Measurements from ENCODE around the gene DEDD.

DEDD gene

DNA sequence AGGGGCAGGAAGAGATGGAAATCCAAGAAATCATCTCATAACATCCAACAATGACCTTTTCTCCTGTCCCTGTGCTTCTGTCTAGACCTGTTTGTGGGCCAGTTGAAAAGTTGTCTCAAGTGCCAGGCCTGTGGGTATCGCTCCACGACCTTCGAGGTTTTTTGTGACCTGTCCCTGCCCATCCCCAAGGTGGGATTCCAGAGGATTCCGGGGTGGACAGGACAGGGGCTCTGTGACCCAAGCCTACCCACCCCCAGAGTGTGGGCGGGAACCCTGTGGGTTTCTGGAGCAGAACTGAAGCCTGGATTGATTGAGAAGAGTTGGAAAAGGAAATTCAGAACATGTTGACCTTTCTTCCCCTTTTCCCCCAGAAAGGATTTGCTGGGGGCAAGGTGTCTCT, 31.3 kb upstream of the DEDD start:
- no peak for DNase-seq (ENCODE audit: low read depth, low spot score)

DNA sequence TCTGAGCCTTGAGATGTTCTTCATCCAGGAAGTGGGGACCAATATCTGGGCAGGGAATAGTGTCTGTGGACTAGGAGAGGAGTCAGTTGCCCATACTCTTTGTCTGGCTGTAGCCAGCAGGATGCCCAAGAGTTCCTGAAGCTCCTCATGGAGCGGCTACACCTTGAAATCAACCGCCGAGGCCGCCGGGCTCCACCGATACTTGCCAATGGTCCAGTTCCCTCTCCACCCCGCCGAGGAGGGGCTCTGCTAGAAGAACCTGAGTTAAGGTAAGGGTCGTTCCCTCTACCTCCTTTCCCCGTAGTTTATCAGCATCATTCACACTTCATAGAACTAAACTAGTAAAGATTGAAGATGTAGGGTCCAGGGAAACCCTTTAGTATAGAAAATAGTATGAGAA, 30.3 kb upstream of the DEDD start:
- no peak for DNase-seq (ENCODE audit: low read depth, low spot score)

DNA sequence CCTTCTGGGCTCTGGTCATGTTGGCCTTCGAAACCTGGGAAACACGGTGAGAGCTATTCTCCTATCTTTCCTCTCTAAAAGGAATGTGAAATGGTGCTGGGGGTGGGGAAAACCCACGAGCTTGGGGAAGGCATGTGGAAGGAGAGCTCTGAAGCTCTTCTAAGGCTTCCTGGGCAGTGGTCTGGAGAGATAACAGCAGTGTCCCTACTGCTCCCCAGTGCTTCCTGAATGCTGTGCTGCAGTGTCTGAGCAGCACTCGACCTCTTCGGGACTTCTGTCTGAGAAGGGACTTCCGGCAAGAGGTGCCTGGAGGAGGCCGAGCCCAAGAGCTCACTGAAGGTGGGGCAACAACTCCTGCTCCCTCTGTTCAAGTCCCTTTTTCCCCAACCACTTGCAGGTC, 29.6 kb upstream of the DEDD start:
- DNase-seq (ENCODE audit: low read depth, low spot score) = no peak

GRCh38 chr1:161161652-161162051, 29.2 kb upstream of the DEDD start:
- DNase-seq (ENCODE audit: low read depth, low spot score) = no peak

GRCh38 chr1:161160671-161161145, 28.2 kb upstream of the DEDD start:
- DNase-seq (ENCODE audit: low read depth, low spot score) = no peak

DNA sequence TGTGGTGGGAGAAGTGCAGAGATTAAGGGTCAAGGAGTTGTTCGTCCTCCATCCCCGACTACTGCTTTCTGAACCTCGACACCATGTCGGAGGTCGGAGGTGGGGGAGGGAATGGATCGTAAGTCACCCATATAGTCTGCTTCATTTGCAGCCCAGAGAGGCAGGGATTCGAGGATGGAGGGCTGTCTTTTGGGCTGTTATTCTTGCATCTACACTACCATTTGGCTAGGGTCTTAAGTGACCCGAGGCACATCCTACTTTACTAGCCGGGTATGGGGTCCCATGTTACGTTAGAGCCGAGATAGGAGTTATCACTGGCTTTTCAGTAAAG, 27.4 kb upstream of the DEDD start:
- no peak for DNase-seq (ENCODE audit: low read depth, low spot score)

DNA sequence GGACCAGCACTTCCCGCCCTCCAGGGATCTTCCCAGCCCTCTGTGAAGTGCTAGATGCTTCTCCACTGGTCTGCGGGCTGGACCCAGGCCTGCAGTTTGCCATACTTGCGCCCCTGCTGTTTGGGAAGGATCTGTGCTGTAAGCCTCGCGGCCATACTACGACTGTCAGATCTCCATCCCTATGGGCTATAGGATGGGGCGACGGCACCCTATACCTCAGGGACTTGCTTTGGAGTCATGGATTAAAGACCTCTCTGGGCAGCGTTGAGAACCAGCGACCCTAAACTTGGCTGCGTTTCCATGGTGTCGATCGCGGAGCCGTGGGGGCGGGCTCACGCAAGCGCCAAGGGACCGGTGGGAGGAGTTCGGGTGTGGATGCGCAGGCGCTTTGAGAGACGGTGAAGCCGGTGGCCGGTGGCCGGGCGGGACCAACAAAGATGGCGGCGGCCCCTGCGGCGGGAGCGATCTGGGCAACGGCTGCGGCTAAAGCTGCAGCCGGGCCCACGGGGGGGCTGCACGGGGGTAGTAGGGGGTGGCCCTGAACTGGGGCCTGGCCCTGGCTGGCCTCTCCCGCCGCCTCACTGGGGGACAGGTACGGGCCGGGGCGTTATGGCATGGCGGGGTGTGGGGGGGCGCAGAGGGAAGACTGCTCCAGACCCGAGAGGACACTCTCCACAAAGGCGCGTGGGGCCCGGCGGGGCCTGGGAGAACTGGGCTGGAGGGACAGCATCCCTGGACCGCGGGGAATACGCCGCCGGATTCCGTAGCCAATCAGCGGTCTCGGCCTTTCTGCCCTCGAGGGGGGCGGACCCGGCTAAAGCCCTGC, 26.8 kb upstream of the DEDD start, which contains the start of gene USP21:
USP21 (plus strand) TSS at position 414 of the 826 bp plus-strand sequence. CDS start 1,141 bp downstream, outside the sequence.
- DNase-seq (ENCODE audit: low read depth, low spot score) = peak; percentile 53

DNA sequence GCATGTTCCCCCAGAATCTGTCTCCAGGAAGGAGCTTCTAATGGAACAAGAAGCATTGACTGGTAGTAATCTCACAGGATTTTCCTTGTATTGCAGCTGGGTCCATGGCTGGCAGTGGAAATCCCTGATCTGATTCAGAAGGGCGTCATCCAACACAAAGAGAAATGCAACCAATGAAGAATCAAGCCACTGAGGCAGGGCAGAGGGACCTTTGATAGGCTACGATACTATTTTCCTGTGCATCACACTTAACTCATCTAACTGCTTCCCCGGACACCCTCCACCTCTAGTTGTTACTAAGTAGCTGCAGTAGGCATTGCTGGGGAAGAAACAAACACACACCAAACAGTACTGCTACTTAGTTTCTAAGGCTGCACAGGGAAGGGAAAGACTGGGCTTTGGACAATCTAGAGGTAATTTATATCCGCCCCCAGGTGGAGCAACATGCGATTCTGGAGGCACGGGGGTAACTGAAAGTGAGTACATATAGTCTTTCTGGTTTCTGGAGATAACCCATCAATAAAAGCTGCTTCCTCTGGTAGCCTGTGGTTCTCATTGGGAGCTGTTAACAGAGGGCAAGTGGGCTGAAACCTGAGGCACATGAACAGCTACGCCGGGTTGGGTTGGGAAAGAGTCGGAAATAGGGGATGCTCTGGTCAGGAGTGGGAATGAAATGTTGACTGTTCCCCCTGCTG, 26.0 kb upstream of the DEDD start:
- no peak for DNase-seq (ENCODE audit: low read depth, low spot score)

DNA sequence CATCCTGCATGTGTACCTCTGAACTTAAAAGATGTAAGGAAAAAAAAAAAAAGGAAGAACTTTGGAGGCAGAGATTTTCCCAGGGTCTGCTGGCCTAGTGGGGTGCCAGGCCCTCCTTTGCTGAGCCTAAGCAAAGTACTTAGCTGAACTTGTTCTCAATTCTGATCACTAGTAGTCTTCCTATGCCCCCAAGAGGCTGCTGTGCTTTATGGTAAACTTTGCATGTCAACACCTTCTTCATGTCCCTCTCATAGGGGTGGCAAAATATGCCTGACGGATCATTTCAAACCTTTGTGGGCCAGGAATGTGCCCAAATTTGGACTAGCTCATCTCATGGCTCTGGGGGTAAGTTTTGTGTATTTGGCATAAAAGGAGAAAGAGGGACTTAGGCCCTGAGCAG, 25.4 kb upstream of the DEDD start:
- DNase-seq (ENCODE audit: low read depth, low spot score) = no peak

DNA sequence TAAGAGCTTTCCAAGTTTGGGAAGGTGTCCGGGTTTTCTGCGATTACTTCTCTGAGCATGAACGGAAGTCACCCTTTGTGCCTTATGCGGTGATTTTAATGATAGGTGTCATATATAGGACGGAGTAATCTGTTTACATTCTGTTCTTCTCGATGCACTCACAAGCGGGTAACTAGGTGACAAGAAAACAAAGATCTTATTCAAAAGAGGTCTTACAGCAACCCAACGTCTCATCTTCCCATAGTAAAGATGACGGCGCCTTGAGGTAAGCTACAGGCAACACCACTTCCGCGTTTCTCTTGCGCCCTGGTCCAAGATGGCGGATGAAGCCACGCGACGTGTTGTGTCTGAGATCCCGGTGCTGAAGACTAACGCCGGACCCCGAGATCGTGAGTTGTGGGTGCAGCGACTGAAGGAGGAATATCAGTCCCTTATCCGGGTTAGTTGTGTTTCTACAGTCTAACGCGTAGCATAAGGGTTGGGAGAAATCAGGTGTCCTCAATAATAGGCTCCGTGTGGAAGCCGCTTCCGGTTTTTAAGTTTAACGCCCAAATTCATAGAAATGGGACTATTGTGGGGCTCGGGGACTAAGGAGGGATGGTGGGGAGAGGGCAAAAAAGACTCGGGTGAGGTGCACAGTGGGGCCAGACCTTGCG, 21.3 kb upstream of the DEDD start, which contains the start of gene UFC1:
UFC1 (plus strand) TSS at position 297 of the 656 bp plus-strand sequence; CDS start at position 317, 20 bp downstream.
- peak; percentile 78 for DNase-seq (ENCODE audit: low read depth, low spot score)

DNA sequence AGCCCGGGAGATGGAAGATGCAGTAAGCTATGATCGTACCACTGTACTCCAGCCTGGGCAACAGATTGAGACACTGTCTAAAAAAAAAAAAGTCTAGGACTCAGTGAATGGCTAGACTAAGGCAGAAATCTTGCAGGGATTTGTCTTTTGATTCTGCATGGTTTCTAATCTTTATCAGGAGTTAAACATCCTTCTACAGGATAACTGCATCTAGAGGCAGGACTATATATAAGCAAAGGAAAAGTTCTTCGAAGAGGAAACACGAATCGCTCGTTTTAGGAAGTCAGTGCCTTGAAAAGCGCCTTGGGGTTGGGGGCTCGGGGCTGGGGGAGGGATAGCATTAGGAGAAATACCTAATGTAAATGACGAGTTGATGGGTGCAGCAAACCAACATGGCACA, 20.7 kb upstream of the DEDD start:
- no peak for DNase-seq (ENCODE audit: low read depth, low spot score)

- no peak for DNase-seq (ENCODE audit: low read depth, low spot score)
Observed at GRCh38 chr1:161145832-161146231, 13.4 kb upstream of the DEDD start.

DNA sequence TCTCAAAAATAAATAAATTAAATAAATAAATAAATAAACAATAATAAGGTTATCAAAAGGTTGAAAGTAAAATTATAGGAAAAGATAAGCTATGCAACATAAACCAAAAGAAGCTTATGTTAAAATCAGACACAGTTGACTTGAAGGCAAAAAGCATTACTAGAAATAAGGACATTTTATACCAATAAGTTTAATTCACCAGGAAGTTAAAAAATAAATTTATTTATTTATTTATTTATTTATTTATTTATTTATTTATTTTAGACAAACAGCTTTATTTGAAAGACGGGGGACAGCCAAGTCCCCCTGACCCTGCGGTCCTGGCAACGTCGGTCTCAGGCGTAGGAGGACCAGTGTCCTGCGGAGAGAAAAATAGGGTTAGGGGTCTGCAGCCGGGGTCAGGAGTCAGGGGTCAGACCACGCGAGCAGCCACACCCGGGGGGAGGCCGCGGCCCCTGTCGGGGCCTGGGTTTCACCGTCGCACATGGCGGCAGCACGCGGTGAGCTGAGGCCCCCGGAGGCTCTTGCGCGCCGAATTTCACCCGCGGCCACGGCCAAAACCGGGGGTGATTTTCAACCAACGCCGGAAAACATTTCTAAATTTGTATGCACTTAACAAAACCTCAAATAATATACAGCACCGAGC, 8.4 kb upstream of the DEDD start:
- DNase-seq (ENCODE audit: low read depth, low spot score) = no peak

DNA sequence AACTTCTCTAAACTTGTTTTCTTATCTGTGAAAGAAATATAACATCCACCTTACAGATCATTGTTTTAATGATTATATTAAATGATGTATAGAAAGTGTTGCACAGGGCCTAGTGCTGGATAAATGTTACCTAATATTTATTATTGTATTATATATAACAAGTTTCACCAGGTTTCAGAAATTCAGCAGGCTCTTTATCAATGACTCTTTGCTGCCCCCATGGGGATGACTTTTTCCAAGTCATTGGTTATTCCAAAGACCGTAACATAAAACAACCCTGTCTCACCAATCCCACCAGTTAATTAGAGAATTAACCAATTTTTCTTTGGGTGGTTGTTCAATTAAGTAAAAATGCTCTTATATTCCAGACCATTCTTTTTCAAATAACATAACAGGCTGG, 7.3 kb upstream of the DEDD start:
- DNase-seq (ENCODE audit: low read depth, low spot score) = no peak

DNA sequence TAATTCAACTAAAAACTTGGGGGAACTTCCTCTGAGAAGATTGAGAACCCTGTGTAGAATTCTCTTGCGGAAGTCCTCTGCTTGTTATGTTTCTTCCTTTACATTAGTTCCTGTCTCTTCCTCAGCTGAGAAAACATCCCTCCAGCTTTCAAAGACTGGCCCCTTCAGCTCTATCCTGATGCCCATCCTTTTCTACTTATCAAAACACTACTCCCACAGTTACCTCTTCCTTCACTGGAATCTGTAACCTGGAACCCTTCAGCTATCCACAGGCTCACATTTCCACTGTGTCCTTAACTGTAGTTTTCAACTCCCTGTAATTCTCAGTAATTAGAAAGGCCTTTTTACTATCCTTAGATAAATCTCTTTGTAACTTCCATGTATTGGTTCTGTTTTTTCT, 6.0 kb upstream of the DEDD start:
- no peak for DNase-seq (ENCODE audit: low read depth, low spot score)

- DNase-seq (ENCODE audit: low read depth, low spot score) = no peak
Observed at GRCh38 chr1:161137881-161138280, 5.4 kb upstream of the DEDD start.

GRCh38 chr1:161133220-161133740, 813 bp upstream of the DEDD start:
- no peak for DNase-seq (ENCODE audit: low read depth, low spot score)

DNA sequence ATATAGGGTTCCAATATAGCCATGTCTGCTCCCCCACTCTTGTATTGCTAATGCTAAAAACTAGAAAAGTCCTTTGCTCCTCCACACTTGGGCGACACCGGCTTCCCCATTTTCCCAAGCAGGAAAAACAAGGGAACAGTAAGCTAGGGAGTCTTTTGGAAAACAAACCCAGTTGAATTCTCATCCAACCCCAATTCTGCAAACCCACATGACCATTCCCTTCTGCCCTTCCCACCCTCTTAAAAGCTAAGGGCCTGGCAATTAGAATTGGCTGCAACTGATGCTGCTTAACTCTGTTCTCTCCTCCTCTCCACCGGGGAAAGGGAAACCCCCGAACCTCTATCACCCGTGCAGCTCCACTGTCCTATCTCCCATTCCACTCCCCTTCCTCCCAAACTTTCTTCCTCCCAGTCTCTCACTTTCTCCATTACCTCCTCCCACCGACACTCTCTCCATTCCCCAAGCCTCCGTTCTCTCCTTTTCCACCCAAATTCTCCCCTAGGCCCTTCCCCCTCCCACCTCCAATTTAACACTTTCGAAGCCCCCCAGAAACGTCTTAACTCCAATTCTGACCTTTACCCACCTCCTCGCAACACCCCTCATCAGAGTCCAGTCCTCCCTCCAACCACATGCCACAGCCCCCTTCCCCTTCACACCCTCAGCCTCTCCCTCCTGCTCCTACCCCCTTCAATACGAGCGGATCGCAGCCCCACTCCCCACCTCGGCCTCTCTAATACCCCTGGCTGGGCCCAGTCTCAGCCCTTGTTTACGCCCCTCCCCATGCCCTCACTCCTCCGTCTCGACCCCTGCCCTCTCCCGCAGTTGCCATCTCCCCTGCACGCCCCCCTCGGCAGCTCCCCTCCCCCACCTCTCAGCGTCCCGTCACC, 701 bp downstream of the DEDD start:
- no peak for DNase-seq (ENCODE audit: low read depth, low spot score)

DNA sequence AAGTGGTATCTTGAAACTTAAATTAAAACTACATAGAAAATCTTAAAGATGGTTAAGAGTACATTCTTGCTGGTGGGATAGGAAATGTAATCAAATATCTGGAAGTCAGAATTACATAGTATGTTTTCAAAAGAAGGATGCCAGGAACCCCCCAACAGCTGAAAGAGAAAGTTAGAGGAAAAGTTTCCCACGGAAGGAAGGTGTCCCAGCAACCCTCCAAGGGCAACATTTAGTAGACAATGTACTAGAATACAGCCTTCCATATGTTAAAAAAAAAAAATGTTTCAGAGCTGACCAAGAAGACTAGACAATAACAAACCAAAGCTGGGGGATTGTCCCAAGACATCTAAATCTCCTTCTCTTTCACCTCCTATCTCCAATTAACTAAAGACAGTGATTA, 2.2 kb downstream of the DEDD start:
- no peak for DNase-seq (ENCODE audit: low read depth, low spot score)

GRCh38 chr1:161128591-161129420, 3.7 kb downstream of the DEDD start:
- DNase-seq (ENCODE audit: low read depth, low spot score) = no peak
